ENCODE data around the gene ZDHHC20.

GRCh38 chr13:21427741-21428140, 31.4 kb downstream of the ZDHHC20 start:
- no peak for TF ChIP-seq POLR2A (IDR thresholded peaks at IDR 0.05)
- no peak for TF ChIP-seq CTCF (IDR thresholded peaks at IDR 0.05)

Data from testis (tissue), 2 donors.